GM19455 (cell line): ENCODE data around the gene ELMOD2.
"Not testable (repeated sequence)": the region's sequence is repeated elsewhere in the genome, so short reads cannot be mapped to it uniquely, and the experiment has no call there.

Source experiments
- ATAC-seq: cut with Tn5 transposase; IDR thresholded peaks from one replicate; pipeline ENCODE4 v1.9.1; 2021; ENCODE audit not compliant: unreplicated experiment

The ELMOD2 gene, protein sequence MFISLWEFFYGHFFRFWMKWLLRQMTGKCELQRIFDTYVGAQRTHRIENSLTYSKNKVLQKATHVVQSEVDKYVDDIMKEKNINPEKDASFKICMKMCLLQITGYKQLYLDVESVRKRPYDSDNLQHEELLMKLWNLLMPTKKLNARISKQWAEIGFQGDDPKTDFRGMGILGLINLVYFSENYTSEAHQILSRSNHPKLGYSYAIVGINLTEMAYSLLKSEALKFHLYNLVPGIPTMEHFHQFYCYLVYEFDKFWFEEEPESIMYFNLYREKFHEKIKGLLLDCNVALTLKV

DNA sequence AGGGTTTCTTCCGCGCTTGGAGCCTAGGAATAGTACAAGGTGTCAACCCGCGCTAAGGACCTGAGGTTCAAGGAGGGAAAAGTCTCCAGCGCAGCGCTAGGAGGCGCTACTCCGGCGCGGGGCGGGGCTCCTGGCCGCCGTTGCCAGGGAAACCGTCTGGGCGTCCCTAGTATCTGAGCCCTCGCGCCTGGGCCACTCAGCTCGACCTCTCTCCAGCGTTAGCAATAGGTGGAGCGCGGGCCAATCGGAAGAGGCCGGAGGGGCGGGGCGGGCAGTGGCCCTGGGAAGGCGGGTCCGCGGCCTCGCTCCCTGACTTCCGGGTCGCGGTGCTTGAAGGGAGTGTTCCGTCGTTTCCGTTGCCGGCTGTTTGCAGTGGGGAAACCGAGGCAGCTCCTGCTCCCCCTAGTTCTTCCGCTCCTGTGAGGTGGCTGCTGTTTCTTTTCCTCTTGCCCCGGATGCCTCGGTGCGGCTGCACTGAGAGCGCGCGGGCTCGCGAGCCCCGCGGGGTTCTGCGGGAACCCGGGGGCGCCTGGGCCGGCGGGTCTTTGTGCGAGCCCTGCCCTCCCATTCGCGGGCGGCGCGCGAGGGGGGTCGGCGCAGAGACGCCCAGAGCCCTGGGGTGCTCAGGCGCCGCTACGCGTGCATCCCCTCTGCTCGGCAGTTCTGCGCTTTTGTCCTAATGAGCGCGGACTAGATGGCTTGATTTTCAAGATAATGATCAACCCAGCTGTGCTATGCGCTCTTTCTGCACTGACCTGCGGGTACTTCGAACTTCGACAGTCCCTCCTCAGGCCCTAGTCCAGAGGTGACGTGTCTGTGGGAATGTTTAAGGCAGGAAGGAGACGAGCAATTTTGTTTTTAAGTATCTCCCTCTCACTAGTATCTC lies at the start of gene ELMOD2:
Gene ELMOD2 (plus strand): TSS at position 312 of the 886 bp plus-strand sequence. CDS start 1,261 bp downstream, outside the sequence.
- peak; percentile 100 for ATAC-seq

DNA sequence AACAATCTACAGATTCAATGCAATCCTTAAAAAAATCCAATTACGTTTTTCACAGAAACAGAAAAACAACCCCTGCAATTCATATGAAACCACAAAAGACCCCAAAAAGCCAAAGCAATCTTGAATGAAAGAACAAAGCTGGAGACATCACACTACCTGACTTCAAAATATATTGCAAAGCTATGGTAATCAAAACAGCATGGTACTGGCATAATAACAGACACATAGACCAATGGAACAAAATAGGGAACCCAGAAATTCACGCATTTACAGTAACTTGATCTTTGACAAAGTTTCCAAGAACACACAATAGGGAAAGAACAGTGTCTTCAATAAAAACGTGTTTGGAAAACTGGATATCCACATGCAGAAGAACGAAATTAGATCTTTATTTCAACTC lies 40.5 kb upstream of the ELMOD2 start:
- no peak for ATAC-seq

DNA sequence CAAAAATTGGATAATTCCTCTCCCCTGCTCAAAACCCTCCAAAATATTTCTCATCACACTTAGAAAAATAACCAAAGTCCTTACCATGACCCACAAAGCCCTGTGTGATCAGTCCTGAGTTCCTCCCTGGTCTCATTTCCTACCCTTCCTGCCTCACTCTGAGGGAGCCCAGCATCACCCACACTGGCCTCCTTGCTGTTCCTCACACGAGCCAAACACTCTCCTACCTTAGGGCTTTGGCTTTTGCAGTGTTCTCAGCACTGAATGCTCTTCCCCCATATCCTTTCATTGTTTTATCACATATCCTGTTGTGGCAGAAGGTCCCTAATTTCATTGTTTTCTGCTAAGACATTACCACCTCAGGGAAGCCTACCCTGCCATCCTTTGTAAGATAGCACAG lies 38.0 kb upstream of the ELMOD2 start:
- ATAC-seq = no peak

DNA sequence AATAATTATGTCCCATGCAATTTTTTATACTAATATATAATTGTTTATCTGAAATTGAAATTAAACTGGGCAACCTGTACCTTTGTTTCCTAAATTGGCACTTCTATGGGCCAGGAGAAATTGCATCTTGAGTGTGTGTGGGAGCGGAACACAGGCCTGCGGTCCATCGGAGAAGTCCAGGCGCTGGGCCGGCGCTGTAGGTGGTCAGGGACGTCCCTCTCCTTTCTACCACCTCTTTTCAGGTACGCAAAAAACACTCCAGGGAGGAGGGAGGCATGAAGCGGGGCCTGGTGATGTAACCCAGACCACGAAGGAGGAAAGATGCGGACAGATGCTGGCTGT lies 26.6 kb upstream of the ELMOD2 start:
- ATAC-seq = no peak

DNA sequence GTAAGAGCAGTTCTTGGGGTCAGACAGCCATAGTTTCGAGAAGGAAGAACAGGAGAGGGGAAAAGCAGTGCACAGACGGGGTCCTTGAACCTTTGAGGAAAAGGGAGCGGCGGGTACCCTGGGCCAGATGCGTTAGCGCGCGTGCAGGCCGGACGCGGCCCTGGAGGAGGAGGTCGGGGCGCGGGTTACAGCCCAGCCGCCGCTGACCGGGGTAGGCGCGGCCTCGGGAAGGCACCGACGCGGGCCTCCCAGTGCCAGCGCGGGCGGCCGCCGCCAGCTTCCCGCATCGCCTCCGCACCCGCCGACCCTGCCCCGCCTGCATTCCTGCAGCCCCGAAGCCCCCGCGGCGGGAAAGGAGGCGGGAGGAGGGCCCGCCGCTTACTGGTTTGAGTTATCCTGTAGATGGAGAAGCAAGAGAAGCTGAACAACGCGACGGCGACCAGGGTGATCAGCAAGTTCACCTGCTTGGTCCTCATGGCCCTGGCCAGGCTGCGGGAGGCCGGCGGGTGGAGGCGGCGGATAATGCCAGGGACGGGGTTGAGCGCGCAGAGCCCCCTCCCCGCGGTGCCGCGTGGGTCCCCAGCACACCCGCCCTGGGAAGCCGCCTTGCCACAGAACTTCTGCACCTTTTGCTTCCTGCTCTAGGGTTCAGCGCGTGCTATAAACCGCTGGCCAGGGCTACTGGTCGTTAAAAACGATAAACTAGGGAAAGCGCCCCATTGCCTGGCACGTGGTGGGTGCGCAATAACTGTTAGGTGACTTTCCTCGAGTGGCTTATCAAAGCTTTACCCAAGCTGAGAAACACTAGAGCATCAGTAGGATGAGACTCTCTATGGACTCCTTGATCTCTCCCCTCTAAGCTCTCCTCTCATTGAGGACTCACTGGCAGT lies 26.0 kb upstream of the ELMOD2 start, which contains the start of gene MGAT4D:
Gene MGAT4D (minus strand): TSS at position 547 of the 890 bp plus-strand sequence. CDS start 71 bp downstream, at position 476.
- no peak for ATAC-seq

DNA sequence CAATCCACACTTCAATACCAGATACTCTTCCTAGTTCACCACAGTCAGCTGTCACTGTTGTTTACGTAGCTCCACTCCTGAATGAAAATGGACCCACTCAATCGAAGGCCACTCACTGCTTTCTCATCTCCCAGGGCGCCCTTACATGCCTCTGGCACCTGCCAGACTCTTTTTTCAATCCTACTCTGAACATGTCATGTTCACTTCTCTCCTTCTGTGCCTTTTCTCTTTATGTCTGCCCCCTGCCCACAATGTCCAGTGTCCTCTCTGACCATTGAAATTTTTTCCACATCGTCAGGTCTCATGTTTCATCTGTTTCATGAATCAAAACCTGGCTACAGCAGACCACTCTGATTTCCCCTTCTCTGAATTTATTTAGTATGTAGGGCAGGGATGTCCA lies 24.6 kb upstream of the ELMOD2 start:
- ATAC-seq = no peak

DNA sequence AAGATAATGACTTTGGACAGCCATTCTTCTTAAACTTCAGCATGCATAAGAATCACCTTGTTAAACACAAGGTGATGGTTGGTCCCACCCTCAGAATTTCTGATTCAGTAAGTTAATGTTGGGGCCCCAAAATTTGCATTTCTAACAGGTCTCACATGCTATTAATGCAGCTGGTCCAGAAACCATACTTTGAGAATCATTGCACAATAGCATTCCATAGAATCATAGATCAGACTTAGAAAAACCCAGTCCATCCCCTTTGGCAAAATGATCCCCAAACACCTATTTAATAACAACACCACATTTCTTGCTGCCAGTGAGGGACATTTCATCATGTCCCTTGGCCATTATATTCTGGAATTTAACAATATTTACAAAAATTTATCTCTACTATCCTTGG lies 19.7 kb upstream of the ELMOD2 start:
- no peak for ATAC-seq

DNA sequence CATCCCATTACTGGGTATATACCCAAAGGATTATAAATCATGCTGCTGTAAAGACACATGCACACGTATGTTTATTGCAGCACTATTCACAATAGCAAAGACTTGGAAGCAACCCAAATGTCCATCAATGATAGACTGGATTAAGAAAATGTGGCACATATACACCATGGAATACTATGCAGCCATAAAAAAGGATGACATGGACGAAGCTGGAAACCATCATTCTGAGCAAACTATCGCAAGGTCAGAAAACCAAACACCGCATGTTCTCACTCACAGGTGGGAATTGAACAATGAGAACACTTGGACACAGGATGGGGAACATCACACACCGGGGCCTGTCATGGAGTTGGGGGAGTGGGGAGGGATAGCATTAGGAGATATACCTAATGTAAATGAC lies 10.2 kb upstream of the ELMOD2 start:
- not testable (repeated sequence) for ATAC-seq

DNA sequence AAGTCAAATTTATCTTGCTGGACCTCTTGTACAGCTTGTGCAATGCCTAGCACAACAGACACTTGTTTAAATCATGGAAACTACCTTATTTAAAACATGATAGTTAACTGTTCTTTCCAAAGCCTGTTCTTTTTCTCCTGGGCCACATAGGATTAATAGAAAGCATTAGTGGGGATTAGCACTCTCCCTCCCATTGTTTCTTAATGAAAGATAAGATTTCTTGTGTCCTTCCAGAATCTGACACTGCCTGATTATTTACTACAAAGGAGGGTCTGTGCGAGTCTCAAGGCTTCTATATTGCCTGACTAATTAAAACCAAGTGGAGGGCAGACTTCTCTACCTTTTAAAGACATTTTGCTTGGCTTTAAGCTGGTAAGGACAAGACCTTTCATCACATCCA lies 8.5 kb upstream of the ELMOD2 start:
- ATAC-seq = no peak

DNA sequence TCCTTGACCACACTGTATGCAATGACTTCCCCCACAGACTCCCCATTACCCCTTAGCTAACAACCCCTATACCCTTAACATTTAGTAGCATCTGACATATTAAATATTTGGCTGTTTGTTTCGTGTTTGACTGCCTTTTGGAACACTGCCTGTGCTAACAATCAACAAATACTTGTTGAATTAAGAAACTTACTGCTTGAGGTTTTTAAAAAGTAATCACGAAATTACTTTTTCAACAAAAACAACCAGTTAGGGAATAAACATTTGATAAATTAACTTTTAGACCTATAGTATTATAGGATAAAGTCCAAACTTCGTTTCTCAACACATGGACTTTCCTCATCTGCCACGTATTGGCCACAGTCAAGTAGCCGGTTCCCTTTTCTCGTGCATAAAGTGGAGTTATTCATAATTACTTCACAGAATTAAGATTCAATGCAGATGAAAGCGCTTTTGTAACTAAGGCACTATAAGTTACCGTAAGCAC lies 555 bp upstream of the ELMOD2 start:
- ATAC-seq = peak; percentile 23

DNA sequence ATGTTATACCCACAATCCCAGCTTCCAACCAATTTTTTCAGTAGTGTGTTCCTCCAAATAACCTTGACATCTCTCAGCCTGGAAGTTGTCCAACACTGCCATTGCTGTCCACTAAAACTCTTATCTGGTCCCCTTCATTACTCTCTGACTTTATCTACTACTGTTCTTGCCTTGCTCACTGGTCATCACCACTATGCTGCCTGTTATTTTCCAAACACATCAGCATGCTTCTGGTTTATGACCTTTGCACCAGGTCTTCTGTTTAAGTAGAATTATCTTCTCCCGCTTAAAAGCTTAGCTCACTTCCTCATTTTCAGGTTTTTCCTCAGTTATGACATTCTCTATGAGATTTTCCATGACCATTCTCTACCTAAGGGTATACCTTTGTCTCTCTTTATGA lies 5.5 kb downstream of the ELMOD2 start:
- ATAC-seq = no peak

DNA sequence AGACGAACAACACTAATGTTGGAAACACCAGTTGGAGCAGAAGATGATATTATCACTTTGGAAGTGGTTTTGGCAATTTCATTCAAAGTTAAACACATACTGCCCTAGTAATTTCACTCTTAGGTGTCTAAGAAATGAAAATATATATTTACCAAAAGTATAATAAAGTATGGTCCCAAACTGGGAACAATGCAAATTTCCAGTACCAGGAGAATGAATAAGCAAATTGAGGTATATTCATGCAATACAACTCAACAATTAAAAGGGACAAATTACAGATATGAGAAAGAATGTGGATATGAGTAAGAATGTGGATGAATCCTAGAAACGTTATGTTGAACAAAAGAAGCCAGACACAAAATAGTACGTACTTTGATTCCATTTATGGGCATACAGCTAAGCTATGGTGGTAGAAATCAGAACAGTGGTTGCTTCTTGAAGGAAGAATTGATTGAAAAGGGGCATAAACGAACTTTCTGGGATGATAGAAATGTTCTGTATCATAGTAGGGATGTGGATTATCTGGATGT lies 10.0 kb downstream of the ELMOD2 start:
- no peak for ATAC-seq

DNA sequence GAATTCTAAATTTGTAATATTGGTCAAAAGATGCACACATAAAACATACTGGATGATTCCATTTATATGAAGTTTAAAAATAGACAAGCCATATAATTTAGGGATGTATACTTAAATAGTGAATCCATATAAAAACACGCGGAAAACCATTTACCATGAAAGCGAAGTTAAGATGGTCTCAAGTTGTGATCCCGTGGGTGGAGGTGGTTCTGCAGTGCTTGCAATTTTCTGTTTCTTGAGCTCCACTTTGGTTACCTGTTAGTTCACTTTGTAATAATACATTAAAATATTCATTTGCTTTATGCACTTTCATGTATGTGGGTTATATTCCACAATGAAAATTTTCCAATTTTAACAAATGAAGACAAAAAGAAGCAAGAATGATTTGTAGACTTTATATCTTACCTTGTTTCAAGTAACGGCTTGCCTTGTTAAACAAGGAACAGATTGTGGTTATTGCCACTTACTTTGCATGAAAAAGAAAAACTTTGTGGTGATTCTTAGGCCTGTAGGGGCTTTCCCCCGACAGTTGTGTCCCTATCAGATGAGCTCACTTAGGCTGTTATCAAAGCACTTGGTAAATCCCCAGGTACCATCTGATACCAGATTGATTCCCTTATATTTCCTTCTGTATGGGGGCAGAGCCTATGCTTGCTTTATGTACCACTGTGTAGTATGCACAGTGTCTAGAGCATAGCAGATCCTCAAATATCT lies 32.6 kb downstream of the ELMOD2 start:
- peak; percentile 99 for ATAC-seq

DNA sequence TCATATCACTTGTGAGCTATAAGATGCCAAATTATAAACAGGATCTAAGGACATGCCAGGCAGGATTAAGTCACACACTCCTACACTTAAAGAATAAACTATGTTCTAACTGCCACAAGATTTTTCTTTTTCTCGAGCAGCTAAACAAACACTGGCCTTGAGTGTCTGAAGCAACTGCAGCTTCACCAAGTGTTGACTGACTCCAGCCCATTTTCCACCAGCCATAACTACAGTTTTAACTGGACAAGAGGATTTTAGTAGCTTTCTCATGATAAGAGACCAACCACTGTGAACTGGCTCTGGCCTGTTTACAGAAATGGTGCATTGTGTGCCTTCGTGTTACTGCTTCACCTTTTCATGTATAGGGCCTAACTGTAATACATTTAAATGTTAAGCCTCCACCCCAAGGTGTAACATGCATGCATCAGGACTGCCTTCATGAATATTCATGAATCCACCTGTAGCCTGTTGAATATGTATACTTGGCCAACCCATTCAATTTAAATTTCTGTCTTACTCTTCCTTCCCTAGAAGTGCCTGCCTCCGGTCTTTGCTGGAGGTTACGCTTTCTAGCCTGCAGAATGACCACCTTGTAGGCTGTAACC lies 34.0 kb downstream of the ELMOD2 start:
- no peak for ATAC-seq

DNA sequence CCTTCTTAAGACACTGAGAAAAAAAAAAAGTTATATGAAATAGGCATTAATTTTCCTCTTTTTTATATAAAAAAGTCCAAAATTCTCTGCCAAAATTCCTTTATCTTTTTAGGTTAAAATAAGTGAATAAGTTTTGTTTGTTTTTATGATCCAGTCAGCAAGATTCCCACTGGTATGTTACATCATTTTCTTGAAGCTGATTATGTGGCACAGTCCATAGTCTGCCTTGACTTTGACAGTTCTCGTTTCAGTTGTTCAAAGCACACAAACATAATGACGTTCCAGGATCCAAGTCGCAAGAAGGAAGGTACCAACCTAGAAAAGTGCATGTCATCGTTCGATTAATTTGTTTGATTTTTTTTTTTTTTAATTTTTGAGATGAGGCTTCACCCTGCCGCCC lies 35.7 kb downstream of the ELMOD2 start:
- ATAC-seq = no peak

DNA sequence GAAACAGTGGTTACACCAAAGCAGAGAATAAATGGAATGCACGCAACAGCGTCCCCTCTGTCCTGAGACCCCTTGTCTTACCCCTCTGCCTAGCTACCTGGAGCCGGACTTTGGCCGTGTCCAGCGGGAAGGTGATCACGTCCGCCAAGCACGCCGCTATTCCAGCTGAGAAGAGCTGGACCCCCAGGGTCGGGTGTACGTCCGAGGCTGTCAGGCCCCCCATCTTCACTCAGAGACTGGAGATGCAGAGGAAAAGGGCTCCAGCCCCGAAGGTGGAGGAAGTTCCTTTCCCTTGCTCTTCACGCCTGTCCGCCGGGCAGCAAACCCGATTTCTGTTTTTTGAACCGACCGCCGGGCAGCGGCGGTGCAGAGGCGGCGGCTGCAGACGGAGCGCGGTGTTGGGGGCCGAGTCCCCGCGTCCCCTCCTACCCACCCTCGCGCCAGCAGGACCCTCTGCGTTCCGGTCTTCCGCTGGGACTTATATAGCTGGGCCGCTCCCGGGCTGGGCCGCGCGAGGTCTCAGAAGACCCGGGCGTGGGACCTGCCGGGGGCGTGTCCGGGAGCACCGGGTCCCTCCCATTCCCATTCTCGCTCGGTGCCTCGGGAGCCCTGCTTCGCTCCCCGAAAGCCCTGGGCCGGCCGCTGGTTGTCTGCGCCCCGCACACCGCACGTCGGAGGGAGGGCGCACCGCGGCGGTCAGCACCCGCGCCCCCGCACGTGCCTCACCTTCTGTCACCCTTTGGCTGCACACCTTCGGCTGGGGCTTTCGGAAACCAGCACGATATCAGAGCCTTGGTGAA lies 44.7 kb downstream of the ELMOD2 start, which contains the start of gene UCP1:
Gene UCP1 (minus strand): TSS at position 455 of the 800 bp plus-strand sequence. CDS start 232 bp downstream, at position 223.
- no peak for ATAC-seq

DNA sequence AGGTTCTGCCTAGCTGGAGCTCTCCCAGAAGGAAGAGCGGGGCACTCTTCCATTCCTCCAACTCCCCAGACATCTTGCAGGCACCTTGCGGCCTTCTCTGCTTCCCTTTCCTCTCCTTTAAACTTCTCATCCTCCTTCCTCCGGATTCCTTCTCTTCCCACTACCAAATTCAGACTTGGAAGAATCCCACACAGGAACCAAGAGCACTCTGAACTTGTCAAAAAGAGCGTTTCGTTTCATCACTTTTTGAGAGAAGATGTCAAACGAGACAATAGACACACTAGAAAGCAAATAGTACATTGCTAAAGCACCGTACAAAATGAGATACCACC lies 45.3 kb downstream of the ELMOD2 start:
- no peak for ATAC-seq

DNA sequence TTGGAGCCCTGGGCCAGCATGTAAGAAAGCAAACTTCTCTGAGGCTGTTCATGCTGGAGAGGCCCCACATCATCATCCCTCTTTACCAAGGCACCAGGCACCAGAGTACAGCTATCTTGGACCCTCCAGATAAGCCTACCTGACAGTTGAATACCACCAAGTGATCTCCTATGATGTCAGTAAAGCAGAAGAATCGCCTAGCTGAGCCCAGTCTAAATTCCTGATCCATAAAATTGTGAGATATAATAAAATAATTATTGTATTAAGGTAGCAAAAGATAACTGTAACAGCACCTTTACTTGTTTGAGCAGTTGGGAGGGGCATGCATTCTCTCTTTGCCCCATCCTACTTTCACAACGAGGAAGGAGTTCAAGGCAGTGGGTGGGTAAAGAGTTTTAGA lies 47.7 kb downstream of the ELMOD2 start:
- ATAC-seq = no peak

DNA sequence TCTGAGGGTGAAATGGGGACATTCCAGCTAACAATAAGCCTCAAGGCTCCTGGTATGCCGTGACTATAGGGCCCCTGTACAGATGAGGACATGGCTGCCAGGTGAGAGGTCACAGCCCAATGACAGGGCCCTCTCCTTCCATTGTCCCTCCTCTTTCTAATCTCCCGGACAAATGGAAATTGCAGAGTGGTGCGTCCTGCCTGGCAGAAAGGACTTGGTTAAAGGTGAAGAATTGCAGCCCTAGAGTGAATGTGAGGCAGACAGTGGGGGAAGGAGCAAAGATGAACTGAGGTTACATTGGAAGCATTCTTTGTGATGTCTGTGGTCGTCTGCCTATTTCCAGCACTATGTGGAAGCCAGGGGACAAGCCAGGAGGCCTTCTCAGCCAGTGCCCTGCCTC lies 51.5 kb downstream of the ELMOD2 start:
- ATAC-seq = no peak
